ENCODE data around the gene MRPL32.

The MRPL32 gene

DNA sequence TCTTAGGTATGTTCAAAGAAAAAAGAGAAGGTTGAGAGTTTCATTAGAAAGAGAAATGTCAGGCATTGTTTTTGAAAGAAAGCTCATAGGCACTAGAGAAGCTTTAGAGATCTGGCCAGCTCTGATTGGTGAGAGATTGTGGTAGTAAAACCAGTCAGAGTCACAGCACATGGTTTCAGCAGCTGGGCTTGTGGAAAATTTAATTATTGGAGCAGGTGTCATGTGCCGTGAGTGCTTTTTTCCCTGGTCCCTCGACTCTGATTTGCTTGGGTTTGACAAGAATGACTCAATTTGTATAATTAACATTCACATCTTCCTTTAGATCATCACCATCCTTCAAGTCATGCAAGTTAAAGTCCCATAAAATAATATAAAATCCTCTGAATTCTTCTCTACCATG is 35.2 kb downstream of the MRPL32 start:
- DNase-seq = no peak

DNA sequence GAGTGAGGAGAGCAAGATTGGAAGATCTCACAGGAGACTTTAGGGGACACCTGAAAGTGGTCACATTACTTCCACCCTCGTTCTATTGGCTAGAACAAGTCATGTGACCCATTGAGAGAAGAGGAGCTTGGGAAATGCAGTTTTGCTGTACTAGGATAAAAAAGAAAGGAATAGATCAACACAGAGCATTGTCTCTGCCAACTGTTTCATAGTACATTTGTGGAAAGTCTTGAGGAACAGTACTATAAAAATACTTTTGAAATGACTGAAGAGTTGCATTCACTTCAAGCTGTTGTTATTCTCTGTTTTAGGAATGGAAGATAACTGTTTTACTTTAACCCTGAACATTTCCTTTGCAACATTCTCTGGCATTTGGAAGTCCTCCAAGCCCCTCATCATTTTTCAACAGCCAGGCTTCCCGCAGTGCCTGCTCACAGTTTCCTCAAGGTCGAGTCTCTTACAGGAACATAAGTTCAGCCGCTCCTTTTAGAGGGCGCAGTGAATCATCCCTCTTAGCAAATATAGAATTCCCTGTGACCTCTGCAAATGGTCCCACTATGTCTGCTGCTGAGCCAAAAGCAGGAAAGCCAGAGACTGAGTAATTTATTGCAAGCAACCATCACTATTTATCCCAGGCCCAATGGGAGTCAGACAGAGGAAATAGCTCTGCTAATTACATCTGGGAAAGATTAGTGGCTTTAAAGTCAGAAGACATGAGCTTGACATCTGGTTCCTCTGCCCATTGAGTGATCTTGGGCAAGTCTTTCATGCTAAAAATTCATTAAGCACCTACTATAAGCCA is 40.7 kb downstream of the MRPL32 start:
- no peak for DNase-seq

DNA sequence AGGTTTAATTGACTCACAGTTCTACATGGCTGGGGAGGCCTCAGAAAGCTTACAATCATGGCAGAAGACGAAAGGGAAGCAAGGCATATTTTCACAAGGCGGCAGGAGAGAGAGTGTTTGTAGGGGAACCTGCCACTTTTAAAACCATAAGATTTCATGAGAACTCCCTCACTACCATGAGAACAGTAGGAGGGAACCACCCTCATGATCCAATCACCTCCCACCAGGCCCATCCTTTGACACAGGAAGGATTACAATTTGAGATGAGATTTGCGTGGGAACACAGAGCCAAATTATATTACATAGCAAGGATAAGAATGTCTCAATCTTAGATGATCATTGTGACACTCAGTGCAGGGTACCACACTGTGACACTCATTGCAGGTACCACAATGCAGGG is 44.2 kb downstream of the MRPL32 start:
- DNase-seq = no peak

DNA sequence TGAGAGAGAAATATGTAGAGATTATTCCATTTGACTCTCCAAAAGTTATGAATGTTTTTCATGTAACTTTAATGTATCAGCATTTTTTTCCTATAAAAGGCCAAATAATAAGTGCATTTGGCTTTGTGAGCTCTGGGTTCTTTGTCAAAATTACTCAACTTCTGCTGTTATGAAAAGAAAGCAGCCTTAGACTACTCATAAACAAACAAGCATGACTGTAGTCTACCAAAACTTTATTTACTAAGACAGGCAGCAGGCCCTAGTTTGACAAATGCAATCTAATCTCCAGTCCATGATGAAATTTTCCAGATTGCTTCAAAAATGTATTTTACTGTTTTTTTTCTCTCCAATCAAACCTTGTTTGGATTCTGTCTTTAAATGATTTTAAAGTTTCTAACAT is 46.3 kb downstream of the MRPL32 start:
- no peak for DNase-seq

DNA sequence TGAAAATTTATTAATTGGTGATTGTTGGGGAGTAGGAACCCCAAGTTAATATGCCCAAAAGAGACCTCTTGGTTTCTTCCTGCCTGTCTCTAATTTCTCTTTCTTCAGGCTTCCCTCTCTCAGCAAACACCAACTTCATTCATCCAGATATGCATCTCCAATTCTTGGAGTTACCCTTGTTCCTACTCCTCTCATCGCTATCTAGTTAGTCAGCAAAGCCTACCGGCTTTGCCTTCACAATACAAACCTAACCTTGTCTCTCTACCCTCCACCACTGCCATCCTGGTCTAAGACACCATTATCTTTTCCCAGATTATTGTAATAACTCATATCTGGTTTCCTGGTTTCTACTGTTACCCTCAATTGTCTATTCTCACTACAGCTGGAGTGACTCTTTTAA is 47.9 kb downstream of the MRPL32 start:
- no peak for DNase-seq

DNA sequence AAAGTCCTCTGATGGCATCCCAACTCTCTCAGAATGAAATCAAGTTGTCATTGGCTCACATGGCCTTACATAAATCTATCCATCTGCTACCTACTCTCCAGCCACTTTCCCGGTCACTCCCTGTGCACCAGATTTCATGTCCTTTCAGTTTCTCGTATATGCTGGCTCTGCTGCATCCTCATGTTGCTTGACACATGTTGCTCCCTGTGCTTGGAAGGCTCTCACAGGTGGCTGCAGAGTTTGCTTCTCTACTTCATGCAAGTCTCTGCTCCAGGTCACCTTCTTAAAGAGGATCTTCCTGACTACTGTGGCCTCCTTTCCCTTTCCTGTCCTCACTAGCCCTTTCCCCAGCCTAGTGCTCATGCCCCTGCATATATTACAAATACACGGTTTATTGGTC is 48.3 kb downstream of the MRPL32 start:
- no peak for DNase-seq

DNA sequence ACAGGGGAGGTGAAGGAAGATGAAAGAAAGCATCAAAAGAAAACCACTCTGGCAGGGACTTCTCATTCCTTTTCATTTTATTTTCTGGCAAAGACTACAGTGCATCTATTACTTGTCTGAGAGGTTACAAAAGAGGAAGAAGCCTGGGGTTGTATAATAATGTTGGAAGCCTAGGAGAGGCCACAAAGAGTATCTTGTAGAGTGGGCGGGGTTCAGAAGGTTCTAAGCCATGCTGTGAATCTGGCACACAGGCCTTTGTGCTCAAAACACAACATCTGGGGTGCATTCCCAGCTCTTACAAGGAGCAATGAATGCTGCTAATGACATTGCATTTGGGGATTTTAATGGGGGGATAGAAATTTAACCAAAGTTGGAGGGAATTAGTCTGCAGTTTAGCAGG is 49.4 kb downstream of the MRPL32 start:
- DNase-seq = no peak

DNA sequence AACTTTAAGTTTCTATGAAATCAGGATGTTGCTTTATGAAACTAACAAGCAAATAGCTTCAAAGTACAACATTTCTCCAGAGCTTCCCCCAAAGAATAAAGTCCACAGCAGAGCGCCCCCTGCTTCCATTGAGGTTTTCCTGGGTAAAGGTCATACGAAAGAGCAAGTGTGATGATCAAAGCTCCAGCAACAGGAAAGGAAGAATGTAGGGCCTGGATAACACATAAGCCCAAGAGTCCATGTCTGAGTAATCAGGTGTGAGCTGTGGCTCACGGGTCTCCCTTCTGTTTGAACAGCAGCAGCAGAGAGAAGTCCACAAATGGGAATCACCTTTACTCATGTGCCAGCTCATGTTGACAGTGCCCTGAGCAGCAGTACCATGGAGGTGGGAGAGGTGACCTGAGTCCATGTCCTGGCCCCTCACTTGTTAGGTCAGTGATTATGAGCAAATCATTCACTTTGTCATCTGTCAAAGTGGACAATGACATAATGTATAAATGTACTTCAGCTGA is 50.5 kb downstream of the MRPL32 start:
- DNase-seq = no peak

DNA sequence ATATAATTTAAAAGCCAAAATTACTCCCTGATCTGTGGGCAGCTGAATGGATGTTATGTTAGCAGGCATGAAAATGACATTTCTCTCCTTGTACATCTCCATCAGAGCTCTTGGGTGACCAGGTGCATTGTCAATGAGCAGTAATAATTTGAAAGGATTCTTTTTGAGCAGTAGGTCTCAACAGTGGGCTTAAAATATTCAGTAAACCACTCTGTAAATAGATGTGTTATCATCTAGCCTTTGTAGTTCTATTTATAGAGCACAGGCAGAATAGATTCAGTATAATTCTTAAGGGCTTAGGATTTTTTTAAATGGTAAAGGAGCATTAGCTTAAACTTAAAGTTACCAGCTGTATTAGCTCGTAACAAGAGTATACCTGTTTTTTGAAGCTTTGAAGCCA is 52.0 kb downstream of the MRPL32 start:
- no peak for DNase-seq

DNA sequence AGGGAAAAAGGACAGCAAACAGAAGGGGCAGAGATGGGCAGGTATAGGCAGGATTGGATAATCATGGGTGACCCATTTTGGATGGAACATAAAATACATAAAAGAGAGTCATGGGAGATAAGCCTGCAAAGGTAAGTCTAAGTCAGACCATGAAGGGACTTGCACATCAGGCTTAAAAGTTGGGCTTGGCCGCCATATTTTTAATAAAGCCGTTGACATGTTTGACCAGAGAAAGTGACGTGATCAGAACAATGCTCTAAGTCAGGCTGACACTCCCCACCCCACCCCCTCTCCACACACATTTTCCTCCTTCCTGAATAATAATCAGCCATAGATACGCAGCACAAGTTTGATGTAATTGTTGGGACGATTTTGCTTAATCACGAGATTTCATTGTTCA is 54.0 kb downstream of the MRPL32 start:
- DNase-seq = no peak

DNA sequence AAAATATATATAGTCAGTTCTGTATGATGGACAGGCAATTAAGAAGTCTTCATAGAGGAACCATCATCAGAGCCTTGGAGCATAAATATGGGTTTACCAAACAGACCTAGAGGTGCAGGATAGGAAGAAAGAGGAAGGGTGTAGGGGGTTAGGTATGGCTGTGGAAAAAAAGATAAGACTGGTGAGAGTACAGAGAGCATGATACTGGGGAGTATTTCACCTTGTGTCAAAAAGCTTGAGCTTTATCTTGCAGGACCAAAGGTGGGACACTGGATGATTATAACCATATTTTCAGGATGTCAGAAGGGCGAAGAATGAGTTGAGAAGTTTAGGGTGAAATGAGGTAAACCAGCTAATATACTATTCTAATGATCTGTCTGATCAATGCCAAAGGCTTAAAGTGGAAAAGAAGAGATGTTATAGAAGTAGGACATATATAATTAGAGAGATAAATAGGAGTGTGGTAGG is 54.6 kb downstream of the MRPL32 start:
- DNase-seq = no peak

Data from activated T-cell treated with anti-CD3 and anti-CD28 coated beads for 4 hours (primary cell).